ENCODE results near the gene KIF26B. TPM values are rescaled to one million over a fixed set of nuclear protein-coding genes. Genes with fewer than 3 reads are reported as not detected.

KIF26B gene
- total and polyA plus RNA-seq, 2 of the 4 experiments (the other 2 are of a cell fraction): 0.53 to 0.54 TPM

- Histone ChIP-seq H2BK120ac (ENCODE audit: low read depth, low read length) (no peak overlapping the region), H3K18ac (ENCODE audit: low read depth, low read length) (no peak overlapping the region), H3K4me2 (ENCODE audit: low read depth, low read length) (no peak overlapping the region), H2AK9ac (replicated peaks; ENCODE audit: low read depth, low read length, poor library complexity) (no peak overlapping the region), H3K9ac (ENCODE audit: low read depth, low read length) (no peak overlapping the region), H3K79me1 (ENCODE audit: low read depth in 1 of 2, low read length in 2 of 2) (no peaks in the 10 kb centered on the region), H3K36me3 (ENCODE audit: control insufficient read depth, insufficient read depth, low read length) (peaks cover 4% of the 10 kb centered on the region), H2BK5ac (ENCODE audit: low read depth, low read length, poor library complexity, severe bottlenecking) (no peak overlapping the region), H4K20me1 (ENCODE audit: insufficient read depth, low read length) (no peaks in the 10 kb centered on the region; the same call in 1 of the 2 replicates), H2BK20ac (ENCODE audit: low read depth, low read length) (no peak overlapping the region), H3K9me1 (ENCODE audit: insufficient read depth, low read length) (0 out of 2 replicates have a peak, but pooled peaks cover 2% of the 10 kb centered on the region), H3K56ac (ENCODE audit: extremely low read depth, insufficient read depth, low read length) (no peak overlapping the region), H2AK5ac (ENCODE audit: low read depth, low read length) (no peak overlapping the region), H4K5ac (ENCODE audit: low read depth, low read length) (no peak overlapping the region), H3K27me3 (ENCODE audit: control insufficient read depth, insufficient read depth, low read length) (no peaks in the 10 kb centered on the region), H2BK15ac (ENCODE audit: low read depth, low read length) (no peak overlapping the region), H3K4me1 (ENCODE audit: control insufficient read depth, insufficient read depth, low read length) (no peaks in the 10 kb centered on the region), H3K27ac (ENCODE audit: insufficient read depth, low read length) (no peak overlapping the region), H4K8ac (ENCODE audit: low read depth in 2 of 2, low read length in 2 of 2) (no peak overlapping the region), H2AFZ (replicated peaks; ENCODE audit: low read length, poor library complexity) (no peak overlapping the region), H3K4me3 (ENCODE audit: insufficient read depth, low read depth, low read length) (no peak overlapping the region), H4K91ac (ENCODE audit: insufficient read depth, low read depth, low read length) (no peak overlapping the region), H3K23ac (ENCODE audit: low read depth, low read length) (no peak overlapping the region), H3K9me3 (ENCODE audit: control insufficient read depth, insufficient read depth, low read length) (peaks cover 14% of the 10 kb centered on the region), H3K14ac (replicated peaks; ENCODE audit: low read depth, low read length) (no peak overlapping the region), H3K4ac (ENCODE audit: low read depth, low read length) (no peak overlapping the region)
- TF ChIP-seq CEBPB (IDR thresholded peaks at IDR 0.05; ENCODE audit: low read depth, low read length): no peak
- no peak for TF ChIP-seq POLR2A (IDR thresholded peaks at IDR 0.05; ENCODE audit: low read depth, low read length)
- no peak for TF ChIP-seq MAFK (IDR thresholded peaks at IDR 0.05; ENCODE audit: low read depth, low read length)
- TF ChIP-seq NFE2L2 (IDR thresholded peaks at IDR 0.05; ENCODE audit: low read depth, low read length): no peak
- no peak for TF ChIP-seq SMC3 (IDR thresholded peaks at IDR 0.05; ENCODE audit: low read depth, low read length)
- no peak for TF ChIP-seq RAD21 (IDR thresholded peaks at IDR 0.05; ENCODE audit: low read length)
- no peak for TF ChIP-seq MAZ (IDR thresholded peaks at IDR 0.05; ENCODE audit: borderline replicate concordance, low read depth, low read length)
- TF ChIP-seq MXI1 (IDR thresholded peaks at IDR 0.05; ENCODE audit: borderline replicate concordance, low read depth, low read length): no peak
- no peak for TF ChIP-seq RFX5 (IDR thresholded peaks at IDR 0.05; ENCODE audit: low read depth, low read length)
- TF ChIP-seq ELK1 (IDR thresholded peaks at IDR 0.05; ENCODE audit: borderline replicate concordance, low read depth, low read length): no peak
- TF ChIP-seq BHLHE40 (IDR thresholded peaks at IDR 0.05; ENCODE audit: low read depth, low read length): no peak
- no peak for TF ChIP-seq CHD1 (IDR thresholded peaks at IDR 0.05; ENCODE audit: low read depth, low read length)
- TF ChIP-seq, protein P1, sequence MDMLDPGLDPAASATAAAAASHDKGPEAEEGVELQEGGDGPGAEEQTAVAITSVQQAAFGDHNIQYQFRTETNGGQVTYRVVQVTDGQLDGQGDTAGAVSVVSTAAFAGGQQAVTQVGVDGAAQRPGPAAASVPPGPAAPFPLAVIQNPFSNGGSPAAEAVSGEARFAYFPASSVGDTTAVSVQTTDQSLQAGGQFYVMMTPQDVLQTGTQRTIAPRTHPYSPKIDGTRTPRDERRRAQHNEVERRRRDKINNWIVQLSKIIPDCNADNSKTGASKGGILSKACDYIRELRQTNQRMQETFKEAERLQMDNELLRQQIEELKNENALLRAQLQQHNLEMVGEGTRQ (IDR thresholded peaks at IDR 0.05; ENCODE audit: low read depth, low read length): no peak
- no peak for TF ChIP-seq FOS (IDR thresholded peaks at IDR 0.05; ENCODE audit: low read depth, low read length)
- TF ChIP-seq, protein P2, sequence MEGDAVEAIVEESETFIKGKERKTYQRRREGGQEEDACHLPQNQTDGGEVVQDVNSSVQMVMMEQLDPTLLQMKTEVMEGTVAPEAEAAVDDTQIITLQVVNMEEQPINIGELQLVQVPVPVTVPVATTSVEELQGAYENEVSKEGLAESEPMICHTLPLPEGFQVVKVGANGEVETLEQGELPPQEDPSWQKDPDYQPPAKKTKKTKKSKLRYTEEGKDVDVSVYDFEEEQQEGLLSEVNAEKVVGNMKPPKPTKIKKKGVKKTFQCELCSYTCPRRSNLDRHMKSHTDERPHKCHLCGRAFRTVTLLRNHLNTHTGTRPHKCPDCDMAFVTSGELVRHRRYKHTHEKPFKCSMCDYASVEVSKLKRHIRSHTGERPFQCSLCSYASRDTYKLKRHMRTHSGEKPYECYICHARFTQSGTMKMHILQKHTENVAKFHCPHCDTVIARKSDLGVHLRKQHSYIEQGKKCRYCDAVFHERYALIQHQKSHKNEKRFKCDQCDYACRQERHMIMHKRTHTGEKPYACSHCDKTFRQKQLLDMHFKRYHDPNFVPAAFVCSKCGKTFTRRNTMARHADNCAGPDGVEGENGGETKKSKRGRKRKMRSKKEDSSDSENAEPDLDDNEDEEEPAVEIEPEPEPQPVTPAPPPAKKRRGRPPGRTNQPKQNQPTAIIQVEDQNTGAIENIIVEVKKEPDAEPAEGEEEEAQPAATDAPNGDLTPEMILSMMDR (conservative IDR thresholded peaks at IDR 0.05; ENCODE audit: low read depth, low read length): no peak
- TF ChIP-seq RCOR1 (IDR thresholded peaks at IDR 0.05; ENCODE audit: insufficient replicate concordance, low read length): no peak
- dilution Hi-C loops (cut with HindIII; ENCODE audit: low sequenced_read_pairs, unreplicated experiment) (no loop called here), in situ Hi-C loops (cut with MboI; ENCODE audit: low sequenced_read_pairs) (no loop called here), intact Hi-C loops (cut with micrococcal nuclease) (no loop called here)
- BruUV-seq (replicated peaks): no TSS peak
- ChIA-PET CTCF (no interaction called here), POLR2A (ENCODE audit: unreplicated experiment) (interaction anchor here (0.6 kb wide), 1 partner anchor 11 kb away, joined by 3 read pairs; no protein-coding TSS in a partner anchor)
- no peak for ATAC-seq (ENCODE audit: low read depth)
- no peak for DNase-seq
- 92% methylated on average over 6 of the region's 15 CpGs; no CpG with 5 or more reads in 1 of the 2 experiments for WGBS, 2 experiments (ENCODE audit: extremely low coverage in 2 of 2, insufficient read length in 1 of 2)
These were observed 57.5 kb downstream of the KIF26B start for GRCh38 chr1:245212221-245212710.

All from IMR-90 (cell line).